Stimulated activated CD4-positive, alpha-beta T cell treated with anti-CD3 and anti-CD28 coated beads, Interleukin-12 subunit alpha, Interleukin-12 subunit beta, amount 100 ng/mL, for 24 hours (primary cell): ENCODE results near the gene PDC.
"Not testable (repeated sequence)": the region's sequence is repeated elsewhere in the genome, so short reads cannot be mapped to it uniquely, and the experiment has no call there.

Source experiments
- DNase-seq, 2 experiments: peaks; one replicate each; pipeline ENCODE4 v3.0.0-alpha.2; 2020; ENCODE audit warnings: low read depth in 2 of 2

PDC gene

GRCh38 chr1:186465946-186466345, 5.0 kb upstream of the PDC start:
- no peak for DNase-seq

GRCh38 chr1:186465491-186465890, 4.6 kb upstream of the PDC start:
- DNase-seq, result not testable (repeated sequence)

- DNase-seq, result no peak
These were observed 3.0 kb upstream of the PDC start for GRCh38 chr1:186463926-186464325.

GRCh38 chr1:186463511-186463910, 2.6 kb upstream of the PDC start:
- no peak for DNase-seq

- DNase-seq, result not testable (repeated sequence)
These were observed 1.8 kb downstream of the PDC start for GRCh38 chr1:186459161-186459560.

GRCh38 chr1:186456729-186457255, 4.1 kb downstream of the PDC start:
- DNase-seq, result no peak

GRCh38 chr1:186454981-186455380, 5.9 kb downstream of the PDC start:
- DNase-seq, result no peak

- no peak for DNase-seq
These were observed 14.8 kb downstream of the PDC start for GRCh38 chr1:186446152-186446551.

- DNase-seq, result no peak
These were observed 17.3 kb downstream of the PDC start for GRCh38 chr1:186443638-186444037.

- DNase-seq, result no peak
These were observed 18.1 kb downstream of the PDC start for GRCh38 chr1:186442651-186443375.

- no peak for DNase-seq
These were observed 20.3 kb downstream of the PDC start for GRCh38 chr1:186440584-186440983.

- DNase-seq, result no peak
These were observed 22.3 kb downstream of the PDC start for GRCh38 chr1:186438567-186438966.

GRCh38 chr1:186435336-186435735, 25.6 kb downstream of the PDC start:
- DNase-seq, result no peak

- no peak for DNase-seq
These were observed 31.9 kb downstream of the PDC start for GRCh38 chr1:186429017-186429416.

GRCh38 chr1:186426118-186426517, 34.8 kb downstream of the PDC start:
- no peak for DNase-seq

GRCh38 chr1:186424539-186424938, 36.4 kb downstream of the PDC start:
- DNase-seq, result no peak

- DNase-seq, result no peak
These were observed 39.5 kb downstream of the PDC start for GRCh38 chr1:186421446-186421845.

GRCh38 chr1:186420923-186421322, 40.0 kb downstream of the PDC start:
- no peak for DNase-seq

- no peak for DNase-seq
These were observed 40.6 kb downstream of the PDC start for GRCh38 chr1:186420311-186420710.

- DNase-seq, result no peak
These were observed 42.4 kb downstream of the PDC start for GRCh38 chr1:186418503-186418902.

- no peak for DNase-seq
These were observed 47.6 kb downstream of the PDC start for GRCh38 chr1:186413319-186413718.

- DNase-seq, result no peak
These were observed 51.8 kb downstream of the PDC start for GRCh38 chr1:186409091-186409490.

- DNase-seq, result no peak
These were observed 56.4 kb downstream of the PDC start for GRCh38 chr1:186404454-186405051.
